Activated CD8-positive, alpha-beta T cell treated with anti-CD3 and anti-CD28 coated beads for 36 hours (primary cell): ENCODE results near the gene SAMD10. TPM values are rescaled to one million over a fixed set of nuclear protein-coding genes. Genes with fewer than 3 reads are reported as not detected.
A peak's percentile ranks its signal among the peaks of the same experiment; 100 is the strongest.

ENCODE experiments used
- ATAC-seq: fragments of 200-7000 bp; cut with Tn5 transposase; one replicate; pipeline ENCODE4 v1.10.0; 2021; ENCODE audit warnings: mild to moderate bottlenecking, moderate library complexity
- CTCF ChIA-PET: fragments of 350-600 bp; sonication (Branson Sonifier 250); formaldehyde crosslinking; loops from one replicate; lab custom pipeline; 2021; ENCODE audit warnings: antibody characterized with exemption; lab: Charles Lee
- POLR2A ChIA-PET: fragments of 350-600 bp; sonication (Branson Sonifier 250); formaldehyde crosslinking; loops from one replicate; lab custom pipeline; 2021; ENCODE audit warnings: antibody characterized with exemption; lab: Charles Lee
- DNase-seq: peaks from one replicate; pipeline ENCODE4 v3.0.0-alpha.2; 2020
- H3K27ac Mint-ChIP-seq: one replicate; pipeline ENCODE4 v1.8.0; 2021; ENCODE audit warnings: mild to moderate bottlenecking, mixed read lengths
- H3K27me3 Mint-ChIP-seq: one replicate; pipeline ENCODE4 v1.8.0; 2021; ENCODE audit warnings: mixed read lengths
- H3K36me3 Mint-ChIP-seq: one replicate; pipeline ENCODE4 v1.8.0; 2021; ENCODE audit warnings: low read depth, mixed read lengths
- H3K4me1 Mint-ChIP-seq: one replicate; pipeline ENCODE4 v1.8.0; 2021; ENCODE audit warnings: low read depth, mixed read lengths
- H3K4me3 Mint-ChIP-seq: one replicate; pipeline ENCODE4 v1.8.0; 2021; ENCODE audit warnings: mild to moderate bottlenecking, moderate library complexity, mixed read lengths
- H3K9me3 Mint-ChIP-seq: one replicate; pipeline ENCODE4 v1.8.0; 2021; ENCODE audit warnings: mixed read lengths
- intact Hi-C: fragments of 100-400 bp; cut with micrococcal nuclease; formaldehyde crosslinking; loops from one replicate; pipeline ENCODE4 v1.10.0; 2022
- total RNA-seq, 2 experiments: library from RNA; stranded (reverse); gene quantifications; one replicate each; pipeline ENCODE4 v1.2.3, GENCODE V29; 2021
- TF ChIP-seq, protein P1 (sequence below): fragments of 200-600 bp; IDR thresholded peaks from one replicate; pipeline ENCODE4 v1.8.0; 2022; ENCODE audit warnings: antibody characterized with exemption, mild to moderate bottlenecking

Gene SAMD10
- total RNA-seq, 2 experiments from 2014 or later: 17.4 to 17.5 TPM

DNA sequence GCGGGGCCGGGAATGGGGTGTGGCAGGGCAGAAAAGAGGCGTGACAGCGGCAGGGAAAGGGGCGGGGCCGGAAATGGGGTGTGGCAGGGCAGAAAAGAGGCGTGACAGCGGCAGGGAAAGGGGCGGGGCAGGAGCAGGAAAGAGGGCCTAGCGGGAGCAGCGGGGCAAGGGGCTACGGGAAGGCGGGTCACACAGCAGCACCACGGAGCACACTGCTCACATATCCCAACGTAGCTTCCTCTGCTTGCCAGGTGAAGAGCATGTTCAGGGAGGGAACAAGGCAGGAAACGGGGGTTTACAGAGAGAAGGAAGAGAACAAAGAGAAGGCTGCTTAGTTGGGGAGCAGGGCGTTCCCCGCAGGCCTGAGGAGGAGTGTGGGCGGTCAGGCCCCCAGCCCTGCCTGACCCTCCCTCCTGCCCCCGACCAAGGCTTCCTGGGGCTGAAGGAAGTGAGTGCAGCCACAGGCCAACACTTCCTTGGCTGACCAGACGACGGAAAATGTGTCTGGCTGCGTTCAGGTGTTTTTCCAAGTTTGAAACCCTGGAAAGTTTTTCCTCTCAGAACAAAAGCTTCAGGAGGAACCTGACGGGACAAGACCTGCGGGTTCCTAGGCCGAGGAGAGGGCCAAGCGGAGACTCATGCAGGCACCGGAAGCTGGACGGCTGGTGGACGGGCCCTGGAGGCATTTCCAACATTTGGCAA lies 37.0 kb downstream of the SAMD10 start:
- intact Hi-C loops: no loop called here
- Mint-ChIP-seq H3K36me3 (peaks cover 9% of the 10 kb centered on the region), H3K4me3 (no peak overlapping the region), H3K4me1 (peaks cover 17% of the 10 kb centered on the region), H3K27ac (peak overlapping the region; percentile 73), H3K9me3 (no peaks in the 10 kb centered on the region), H3K27me3 (no peaks in the 10 kb centered on the region)
- ChIA-PET POLR2A (interaction anchor here (0.8 to 1.7 kb wide), 2 partner anchors 9 to 38 kb away, joined by 4 read pairs; no protein-coding TSS in a partner anchor), CTCF (no interaction called here)
- TF ChIP-seq, protein P1, sequence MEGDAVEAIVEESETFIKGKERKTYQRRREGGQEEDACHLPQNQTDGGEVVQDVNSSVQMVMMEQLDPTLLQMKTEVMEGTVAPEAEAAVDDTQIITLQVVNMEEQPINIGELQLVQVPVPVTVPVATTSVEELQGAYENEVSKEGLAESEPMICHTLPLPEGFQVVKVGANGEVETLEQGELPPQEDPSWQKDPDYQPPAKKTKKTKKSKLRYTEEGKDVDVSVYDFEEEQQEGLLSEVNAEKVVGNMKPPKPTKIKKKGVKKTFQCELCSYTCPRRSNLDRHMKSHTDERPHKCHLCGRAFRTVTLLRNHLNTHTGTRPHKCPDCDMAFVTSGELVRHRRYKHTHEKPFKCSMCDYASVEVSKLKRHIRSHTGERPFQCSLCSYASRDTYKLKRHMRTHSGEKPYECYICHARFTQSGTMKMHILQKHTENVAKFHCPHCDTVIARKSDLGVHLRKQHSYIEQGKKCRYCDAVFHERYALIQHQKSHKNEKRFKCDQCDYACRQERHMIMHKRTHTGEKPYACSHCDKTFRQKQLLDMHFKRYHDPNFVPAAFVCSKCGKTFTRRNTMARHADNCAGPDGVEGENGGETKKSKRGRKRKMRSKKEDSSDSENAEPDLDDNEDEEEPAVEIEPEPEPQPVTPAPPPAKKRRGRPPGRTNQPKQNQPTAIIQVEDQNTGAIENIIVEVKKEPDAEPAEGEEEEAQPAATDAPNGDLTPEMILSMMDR: no peak
- DNase-seq (peak; percentile 66), ATAC-seq (no peak)

DNA sequence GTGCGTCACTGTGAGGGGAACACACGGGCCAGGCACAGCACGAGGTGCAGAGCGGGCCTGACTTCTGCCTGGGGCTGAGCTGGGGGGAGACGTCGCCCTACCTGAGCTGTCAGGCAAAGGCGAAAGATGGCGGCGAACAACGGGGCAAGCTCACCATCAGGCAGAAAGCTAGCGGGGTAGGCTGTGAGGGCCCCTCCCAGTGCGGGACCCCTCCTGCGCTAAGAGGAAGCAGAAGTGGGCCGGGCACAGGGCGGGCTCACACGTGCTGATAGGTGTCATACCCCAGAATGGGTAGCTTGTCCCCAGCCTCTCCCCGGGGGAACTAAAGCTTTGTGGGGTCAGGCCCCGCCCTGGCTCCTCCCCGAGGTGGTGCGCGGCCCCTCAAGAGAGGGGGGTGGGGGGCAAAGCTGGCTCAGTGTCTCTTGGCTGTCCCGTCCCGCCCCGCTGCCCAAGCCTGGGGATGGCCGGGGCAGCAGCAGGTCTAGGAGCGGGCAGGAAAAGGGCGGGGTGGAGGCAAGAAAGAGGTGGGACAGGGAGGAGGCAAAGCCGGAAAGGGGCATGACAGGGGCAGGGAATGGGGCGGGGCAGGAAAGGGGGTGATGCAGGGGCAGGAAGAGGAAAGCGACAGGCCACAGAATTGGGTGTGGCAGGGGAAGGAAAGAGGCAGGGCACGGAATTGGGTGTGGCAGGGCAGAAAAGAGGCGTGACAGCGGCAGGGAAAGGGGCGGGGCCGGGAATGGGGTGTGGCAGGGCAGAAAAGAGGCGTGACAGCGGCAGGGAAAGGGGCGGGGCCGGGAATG lies 38.0 kb downstream of the SAMD10 start:
- POLR2A ChIA-PET: interaction anchor here (1.5 to 1.7 kb wide), 2 partner anchors 8 to 18 kb away, joined by 4 read pairs; no protein-coding TSS in a partner anchor
- intact Hi-C loops: no loop called here
- peak overlapping the region; percentile 12 for H3K4me3 Mint-ChIP-seq

DNA sequence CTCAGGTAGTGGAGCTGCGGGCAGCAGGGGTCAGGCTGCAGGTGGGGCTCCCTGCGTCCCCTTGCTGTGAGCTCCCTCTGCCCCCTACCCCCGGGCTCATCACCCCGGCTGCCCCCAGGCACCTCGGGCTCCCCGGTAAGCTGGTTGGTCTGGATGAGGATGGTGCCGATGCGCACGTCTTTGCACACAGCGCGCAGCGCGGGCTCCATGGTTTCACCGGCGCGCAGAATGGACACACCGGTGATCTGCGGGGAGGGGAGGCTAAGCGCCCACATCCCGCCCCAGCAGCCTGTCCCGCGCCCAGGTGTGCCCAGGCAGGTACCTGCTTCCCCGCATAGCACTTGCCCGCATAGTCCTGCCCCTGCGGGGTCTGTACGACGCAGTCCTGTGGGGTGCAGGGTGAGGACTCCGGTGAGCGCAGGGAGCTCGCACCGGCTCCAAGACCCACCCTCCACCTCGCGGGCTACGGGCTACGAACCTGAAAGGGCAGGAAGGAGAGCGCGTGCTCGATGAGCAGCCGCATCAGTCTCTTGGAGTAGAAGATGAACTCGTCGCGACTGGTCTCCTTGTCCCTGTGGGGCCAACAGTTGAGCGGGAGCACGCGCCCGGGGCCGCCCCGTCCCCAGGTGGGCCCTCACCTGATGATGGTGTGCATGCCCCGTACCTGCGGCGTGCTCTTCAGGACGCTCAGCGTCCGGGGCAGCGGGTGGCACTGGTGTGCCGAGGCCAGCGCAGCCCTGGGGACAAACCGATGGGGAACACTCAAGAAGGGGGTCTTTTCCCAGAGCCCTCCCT lies 38.8 kb downstream of the SAMD10 start:
- ChIA-PET POLR2A (interaction anchor here (1.5 kb wide), 1 partner anchor 18 kb away, joined by 4 read pairs; no protein-coding TSS in a partner anchor), CTCF (interaction anchor here (1.3 kb wide), 1 partner anchor 33 kb away, joined by 3 read pairs; no protein-coding TSS in a partner anchor)
- peaks cover 13% of the 10 kb centered on the region for H3K36me3 Mint-ChIP-seq
- intact Hi-C loops: no loop called here
- DNase-seq (no peak), ATAC-seq (no peak)
- no peaks in the 10 kb centered on the region for H3K9me3 Mint-ChIP-seq
- peak overlapping the region; percentile 57 for H3K27ac Mint-ChIP-seq
- TF ChIP-seq, protein P1: no peak
- H3K27me3 Mint-ChIP-seq: no peaks in the 10 kb centered on the region
- peaks cover 12% of the 10 kb centered on the region for H3K4me1 Mint-ChIP-seq
- no peak overlapping the region for H3K4me3 Mint-ChIP-seq

More for the DNA sequence above, 38.0 kb downstream of the SAMD10 start:
- DNase-seq: peak; percentile 94
- peaks cover 12% of the 10 kb centered on the region for H3K4me1 Mint-ChIP-seq
- peak overlapping the region; percentile 74 for H3K27ac Mint-ChIP-seq
- CTCF ChIA-PET: no interaction called here
- peak; percentile 94 for ATAC-seq
- H3K27me3 Mint-ChIP-seq: no peaks in the 10 kb centered on the region
- peaks cover 9% of the 10 kb centered on the region for H3K36me3 Mint-ChIP-seq
- TF ChIP-seq, protein P1: no peak
- H3K9me3 Mint-ChIP-seq: no peaks in the 10 kb centered on the region

DNA sequence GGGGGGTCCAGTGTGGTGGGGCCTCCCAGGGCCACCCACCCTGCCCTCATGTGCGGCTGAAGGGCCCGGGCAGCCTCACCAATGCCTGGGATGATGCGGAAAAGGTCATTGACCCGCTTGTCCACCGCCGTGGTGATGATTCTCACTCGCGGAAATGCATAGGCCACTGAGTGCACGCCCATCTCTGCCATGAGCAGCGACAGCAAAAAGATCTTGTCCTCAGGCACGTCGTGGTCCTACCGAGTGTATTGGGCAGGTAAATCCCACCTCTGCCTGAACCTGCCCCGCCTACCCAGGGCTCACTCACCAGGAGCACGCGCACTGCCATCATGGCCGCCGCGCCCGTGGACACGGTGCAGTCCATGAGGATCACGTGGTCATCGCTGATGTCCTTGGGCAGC lies 39.4 kb downstream of the SAMD10 start:
- H3K4me1 Mint-ChIP-seq: peaks cover 12% of the 10 kb centered on the region
- peaks cover 12% of the 10 kb centered on the region for H3K36me3 Mint-ChIP-seq
- intact Hi-C loops: no loop called here
- ATAC-seq (no peak), DNase-seq (no peak)
- TF ChIP-seq, protein P1: no peak
- no peaks in the 10 kb centered on the region for H3K27me3 Mint-ChIP-seq
- H3K4me3 Mint-ChIP-seq: no peak overlapping the region
- CTCF ChIA-PET: interaction anchor here (1.0 to 1.3 kb wide), 2 partner anchors 33 to 34 kb away, joined by 3 read pairs; no protein-coding TSS in a partner anchor
- POLR2A ChIA-PET: interaction anchor here (1.5 kb wide), 1 partner anchor 17 kb away, joined by 4 read pairs; no protein-coding TSS in a partner anchor
- H3K27ac Mint-ChIP-seq: no peak overlapping the region
- no peaks in the 10 kb centered on the region for H3K9me3 Mint-ChIP-seq
